SKM-1 treated with dmso at 0.1 percent for 144 hours (cell line): ENCODE data around the gene RTN4R.

ENCODE experiments used
- DNase-seq: peaks from one replicate; lab custom pipeline; 2025; ENCODE audit not compliant: unreplicated experiment; lab: John Stamatoyannopoulos, UW

The RTN4R gene

GRCh38 chr22:20204806-20205205 is 63.3 kb downstream of the RTN4R start:
- no peak for DNase-seq

- no peak for DNase-seq
Measured at GRCh38 chr22:20204311-20204710, 63.8 kb downstream of the RTN4R start.

- DNase-seq: no peak
Measured at GRCh38 chr22:20203552-20204201, 64.4 kb downstream of the RTN4R start.

GRCh38 chr22:20203142-20203551 is 65.0 kb downstream of the RTN4R start:
- no peak for DNase-seq

GRCh38 chr22:20201837-20202392 is 66.2 kb downstream of the RTN4R start:
- no peak for DNase-seq

GRCh38 chr22:20199906-20200305 is 68.2 kb downstream of the RTN4R start:
- no peak for DNase-seq

- no peak for DNase-seq
Measured at GRCh38 chr22:20199413-20199842, 68.7 kb downstream of the RTN4R start.

- no peak for DNase-seq
Measured at GRCh38 chr22:20198557-20199319, 69.4 kb downstream of the RTN4R start.

GRCh38 chr22:20197407-20198030 is 70.6 kb downstream of the RTN4R start:
- no peak for DNase-seq

- DNase-seq: no peak
Measured at GRCh38 chr22:20196094-20196842, 71.8 kb downstream of the RTN4R start.

- DNase-seq: no peak
Measured at GRCh38 chr22:20194681-20195593, 73.2 kb downstream of the RTN4R start.

- no peak for DNase-seq
Measured at GRCh38 chr22:20193761-20194494, 74.2 kb downstream of the RTN4R start.

- no peak for DNase-seq
Measured at GRCh38 chr22:20192972-20193760, 75.0 kb downstream of the RTN4R start.

- DNase-seq: no peak
Measured at GRCh38 chr22:20192293-20192971, 75.7 kb downstream of the RTN4R start.

GRCh38 chr22:20191803-20192202 is 76.3 kb downstream of the RTN4R start:
- no peak for DNase-seq
